Mesothelial cell of epicardium (in vitro differentiated cells): Measurements from ENCODE around the gene ERRFI1. TPM values are rescaled to one million over a fixed set of nuclear protein-coding genes. Genes with fewer than 3 reads are reported as not detected.

Source experiments
- DNase-seq, 2 experiments: peaks; one replicate each; pipeline ENCODE4 v3.0.0; 2021; ENCODE audit warnings: low spot score in 2 of 2; ENCODE audit not compliant: unreplicated experiment in 2 of 2
- H3K27ac Mint-ChIP-seq: 2 replicates; pipeline ENCODE4 v1.8.0; 2021; ENCODE audit warnings: mixed read lengths
- H3K27me3 Mint-ChIP-seq: 2 replicates; pipeline ENCODE4 v1.8.0; 2021; ENCODE audit warnings: low read depth, mixed read lengths
- H3K36me3 Mint-ChIP-seq: 2 replicates; pipeline ENCODE4 v1.8.0; 2021; ENCODE audit warnings: mixed read lengths
- H3K4me1 Mint-ChIP-seq: 2 replicates; pipeline ENCODE4 v1.8.0; 2021; ENCODE audit warnings: mixed read lengths
- H3K4me3 Mint-ChIP-seq: 2 replicates; pipeline ENCODE4 v1.8.0; 2021; ENCODE audit warnings: mild to moderate bottlenecking, moderate library complexity, mixed read lengths
- H3K9me3 Mint-ChIP-seq: 2 replicates; pipeline ENCODE4 v1.8.0; 2021; ENCODE audit warnings: mixed read lengths
- CTCF ChIP-seq: fragments of 200-600 bp; sonication (generic); IDR thresholded peaks from one replicate; pipeline ENCODE4 v1.5.0; 2021; ENCODE audit warnings: antibody characterized with exemption; ENCODE audit not compliant: unreplicated experiment
- total RNA-seq: library from RNA; stranded (reverse); gene quantifications from 3 replicates; pipeline ENCODE4 v1.2.1, GENCODE V29; 2021

ERRFI1 gene
- total RNA-seq, 1 donor from 2014 or later = 134 TPM

GRCh38 chr1:8039071-8039470 lies 13.0 kb upstream of the ERRFI1 start:
- DNase-seq = no peak
- Mint-ChIP-seq H3K36me3 (peaks cover 10% of the 10 kb centered on the region), H3K27me3 (no peaks in the 10 kb centered on the region), H3K27ac (no peak overlapping the region), H3K4me3 (no peak overlapping the region), H3K4me1 (no peaks in the 10 kb centered on the region), H3K9me3 (peaks cover 25% of the 10 kb centered on the region)
- no peak for TF ChIP-seq CTCF

- no peak overlapping the region for H3K4me3 Mint-ChIP-seq
- no peak overlapping the region for H3K27ac Mint-ChIP-seq
- H3K4me1 Mint-ChIP-seq = peaks cover 15% of the 10 kb centered on the region
- no peak for DNase-seq
- TF ChIP-seq CTCF = no peak
- H3K27me3 Mint-ChIP-seq = no peaks in the 10 kb centered on the region
- H3K9me3 Mint-ChIP-seq = peaks cover 9% of the 10 kb centered on the region
- peaks cover 4% of the 10 kb centered on the region for H3K36me3 Mint-ChIP-seq
Measured at GRCh38 chr1:8035289-8035688, 9.2 kb upstream of the ERRFI1 start.

GRCh38 chr1:8033322-8033721 lies 7.2 kb upstream of the ERRFI1 start:
- no peaks in the 10 kb centered on the region for H3K27me3 Mint-ChIP-seq
- no peak overlapping the region for H3K4me3 Mint-ChIP-seq
- no peaks in the 10 kb centered on the region for H3K36me3 Mint-ChIP-seq
- TF ChIP-seq CTCF = no peak
- peak overlapping the region; percentile 48 for H3K27ac Mint-ChIP-seq
- H3K9me3 Mint-ChIP-seq = no peaks in the 10 kb centered on the region
- peaks cover 23% of the 10 kb centered on the region for H3K4me1 Mint-ChIP-seq
- DNase-seq = no peak

- no peaks in the 10 kb centered on the region for H3K9me3 Mint-ChIP-seq
- no peaks in the 10 kb centered on the region for H3K36me3 Mint-ChIP-seq
- TF ChIP-seq CTCF = no peak
- H3K4me3 Mint-ChIP-seq = no peak overlapping the region
- no peak for DNase-seq
- H3K27me3 Mint-ChIP-seq = no peaks in the 10 kb centered on the region
- H3K4me1 Mint-ChIP-seq = peaks cover 32% of the 10 kb centered on the region
- H3K27ac Mint-ChIP-seq = peak overlapping the region; percentile 54
Measured at GRCh38 chr1:8032366-8032910, 6.3 kb upstream of the ERRFI1 start.

- H3K4me1 Mint-ChIP-seq = peaks cover 42% of the 10 kb centered on the region
- no peak for DNase-seq
- TF ChIP-seq CTCF = peak; percentile 73
- H3K36me3 Mint-ChIP-seq = no peaks in the 10 kb centered on the region
- no peak overlapping the region for H3K4me3 Mint-ChIP-seq
- no peaks in the 10 kb centered on the region for H3K9me3 Mint-ChIP-seq
- no peak overlapping the region for H3K27ac Mint-ChIP-seq
- H3K27me3 Mint-ChIP-seq = no peaks in the 10 kb centered on the region
Measured at GRCh38 chr1:8031176-8031785, 5.2 kb upstream of the ERRFI1 start.

DNA sequence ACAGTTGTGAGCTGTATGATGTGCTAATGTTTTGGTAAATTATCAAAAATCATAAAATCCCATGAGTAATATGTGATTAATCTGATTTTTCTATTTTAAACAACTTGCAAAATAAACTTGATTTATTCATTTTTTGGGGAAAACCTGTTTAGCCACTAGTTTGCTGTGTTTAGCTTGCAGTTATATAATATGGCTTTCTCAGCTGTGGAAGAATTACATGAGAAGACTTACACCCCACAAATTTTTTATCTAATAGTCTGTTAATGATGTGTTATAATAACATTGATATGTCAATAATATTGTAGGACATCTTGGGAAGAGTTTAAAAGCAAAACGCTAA lies 2.4 kb upstream of the ERRFI1 start:
- H3K4me3 Mint-ChIP-seq = no peak overlapping the region
- peak overlapping the region; percentile 93 for H3K27ac Mint-ChIP-seq
- H3K9me3 Mint-ChIP-seq = no peaks in the 10 kb centered on the region
- no peaks in the 10 kb centered on the region for H3K36me3 Mint-ChIP-seq
- DNase-seq = no peak
- no peaks in the 10 kb centered on the region for H3K27me3 Mint-ChIP-seq
- peaks cover 52% of the 10 kb centered on the region for H3K4me1 Mint-ChIP-seq
- no peak for TF ChIP-seq CTCF
